Epithelial cell of prostate (primary cell): ENCODE measurements around the gene PTP4A2.
"Not testable (repeated sequence)": the region's sequence is repeated elsewhere in the genome, so short reads cannot be mapped to it uniquely, and the experiment has no call there.

Experiments used
- DNase-seq: peaks from one replicate; pipeline ENCODE4 v3.0.0-alpha.2; 2011; ENCODE audit warnings: low read depth, low spot score
- H3K27ac ChIP-seq: fragments of 450-650 bp; 2 replicates; pipeline ENCODE4 v1.5.1; 2017; ENCODE audit warnings: mild to moderate bottlenecking

The PTP4A2 gene

GRCh38 chr1:31897526-31898100 is 40.6 kb downstream of the PTP4A2 start:
- peak overlapping the region; percentile 52 for H3K27ac ChIP-seq
- peak; percentile 39 for DNase-seq

DNA sequence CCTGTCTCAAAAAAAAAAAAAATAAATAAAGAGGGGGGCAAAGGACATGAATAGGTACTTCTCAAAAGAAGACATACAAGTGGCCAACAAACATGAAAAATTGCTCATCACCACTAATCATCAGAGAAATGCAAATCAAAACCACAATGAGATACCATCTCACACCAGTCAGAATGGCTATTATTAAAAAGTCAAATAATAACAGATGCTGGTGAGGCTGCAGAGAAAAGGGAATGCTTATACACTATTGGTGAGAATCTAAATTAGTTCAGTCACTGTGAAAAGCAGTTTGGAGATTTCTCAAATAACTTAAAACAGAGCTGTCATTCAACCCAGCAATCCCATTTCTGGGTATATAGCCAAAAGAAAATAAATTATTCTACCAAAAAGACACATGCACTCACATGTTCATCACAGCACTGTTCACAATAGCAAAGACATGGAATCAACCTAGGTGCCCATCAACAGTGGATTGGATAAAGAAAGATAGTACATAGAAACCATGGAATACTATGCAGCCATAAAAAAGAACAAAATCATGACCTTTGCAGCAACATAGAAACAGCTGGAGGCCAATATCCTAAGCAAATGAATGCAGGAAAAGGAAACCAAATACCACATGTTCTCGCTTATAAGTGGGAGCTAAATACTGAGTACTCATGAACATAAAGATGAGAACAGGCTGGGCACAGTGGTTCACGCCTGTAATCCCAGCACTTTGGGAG is 42.5 kb downstream of the PTP4A2 start:
- not testable (repeated sequence) for H3K27ac ChIP-seq, DNase-seq

DNA sequence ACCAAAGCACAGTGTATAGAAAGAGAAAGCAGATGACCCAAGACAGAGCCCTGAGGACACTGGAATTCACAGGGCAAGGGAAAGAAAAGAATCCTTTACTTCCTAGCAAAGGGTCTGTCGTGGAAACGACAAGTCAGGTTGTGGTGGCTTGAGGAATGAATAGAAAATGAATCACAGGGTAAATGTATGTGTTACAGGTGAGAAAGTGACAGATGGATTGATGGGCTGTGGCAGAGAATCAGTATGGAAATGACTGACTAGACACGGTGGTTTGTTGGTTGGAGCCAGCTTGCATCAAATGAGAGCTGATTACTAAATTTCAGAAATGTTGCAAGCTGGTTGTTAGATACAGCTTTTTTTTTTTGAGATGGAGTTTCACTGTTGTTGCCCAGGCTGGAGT is 46.9 kb downstream of the PTP4A2 start:
- DNase-seq: peak; percentile 16
- H3K27ac ChIP-seq: no peak overlapping the region

DNA sequence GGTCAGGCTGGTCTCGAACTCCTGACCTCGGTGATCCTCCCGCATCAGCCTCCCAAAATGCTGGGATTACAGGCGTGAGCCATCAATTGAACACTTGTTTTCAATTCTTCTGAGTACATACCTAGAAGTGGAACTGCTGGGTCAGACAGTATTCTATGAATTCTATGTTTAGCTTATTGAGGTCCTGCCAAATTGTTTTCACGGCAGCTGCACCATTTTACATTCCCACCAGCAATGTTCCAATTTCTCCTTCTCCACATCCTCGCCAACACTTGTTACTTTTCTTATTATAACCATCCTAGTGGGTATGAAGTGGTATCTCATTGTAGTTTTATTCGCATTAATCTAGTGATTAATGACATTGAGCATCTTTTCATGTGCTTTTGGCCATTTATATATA is 49.9 kb downstream of the PTP4A2 start:
- no peak for DNase-seq
- no peak overlapping the region for H3K27ac ChIP-seq

- no peak for DNase-seq
- no peak overlapping the region for H3K27ac ChIP-seq
These were observed 51.3 kb downstream of the PTP4A2 start for GRCh38 chr1:31886866-31887265.

- DNase-seq: no peak
- H3K27ac ChIP-seq: no peak overlapping the region
These were observed 52.3 kb downstream of the PTP4A2 start for GRCh38 chr1:31885851-31886250.

- no peak for DNase-seq
- H3K27ac ChIP-seq: no peak overlapping the region
These were observed 54.7 kb downstream of the PTP4A2 start for GRCh38 chr1:31883357-31883942.

DNA sequence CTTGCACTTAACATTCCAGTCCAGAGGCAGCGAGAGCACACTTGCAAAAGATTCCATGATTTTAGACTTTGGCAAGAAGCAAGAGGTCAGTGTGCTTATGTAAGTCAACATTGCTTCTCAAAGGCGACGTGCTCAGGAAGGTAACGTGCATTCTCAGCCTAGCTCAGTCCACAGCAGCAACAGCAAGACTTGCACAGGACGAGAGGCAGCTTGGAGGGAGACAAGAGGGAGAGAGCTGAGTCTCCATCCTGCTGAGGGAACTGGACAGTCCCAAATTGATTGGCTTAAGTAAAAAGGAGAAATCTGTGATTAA is 56.5 kb downstream of the PTP4A2 start:
- no peak for DNase-seq
- H3K27ac ChIP-seq: no peak overlapping the region

DNA sequence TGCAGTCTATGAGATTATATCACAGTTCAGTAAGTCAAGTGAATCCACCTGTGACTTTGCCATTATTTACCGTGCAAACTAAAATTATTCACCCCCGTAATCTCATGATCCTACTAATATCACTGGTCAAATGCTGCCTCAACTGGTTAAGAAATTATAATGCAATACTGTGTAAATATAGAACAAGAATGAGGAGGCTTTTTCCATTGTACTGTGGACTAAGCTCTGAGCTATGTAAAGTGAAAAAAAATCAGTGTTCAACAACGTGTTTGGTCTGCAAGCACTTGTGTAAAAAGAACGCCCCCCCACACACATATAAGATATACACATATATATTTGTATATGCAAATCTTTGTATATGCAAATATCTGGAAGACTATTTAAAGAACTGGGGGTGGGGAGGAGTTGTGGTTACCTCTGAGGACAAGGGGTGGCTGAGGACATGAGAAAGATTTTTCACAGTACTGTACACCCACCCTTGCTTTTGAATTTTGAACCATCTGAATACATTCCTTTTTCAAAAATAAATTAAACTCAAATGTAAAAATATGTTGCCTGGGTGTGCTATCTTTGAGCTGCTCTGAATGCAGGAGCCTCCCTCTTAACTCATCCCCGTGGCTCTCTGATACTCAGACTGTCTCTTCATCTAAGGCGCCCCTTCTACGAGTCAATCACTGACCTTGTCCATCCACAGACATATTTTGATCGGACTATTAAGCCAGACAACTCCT is 57.0 kb downstream of the PTP4A2 start:
- H3K27ac ChIP-seq: no peak overlapping the region
- no peak for DNase-seq

DNA sequence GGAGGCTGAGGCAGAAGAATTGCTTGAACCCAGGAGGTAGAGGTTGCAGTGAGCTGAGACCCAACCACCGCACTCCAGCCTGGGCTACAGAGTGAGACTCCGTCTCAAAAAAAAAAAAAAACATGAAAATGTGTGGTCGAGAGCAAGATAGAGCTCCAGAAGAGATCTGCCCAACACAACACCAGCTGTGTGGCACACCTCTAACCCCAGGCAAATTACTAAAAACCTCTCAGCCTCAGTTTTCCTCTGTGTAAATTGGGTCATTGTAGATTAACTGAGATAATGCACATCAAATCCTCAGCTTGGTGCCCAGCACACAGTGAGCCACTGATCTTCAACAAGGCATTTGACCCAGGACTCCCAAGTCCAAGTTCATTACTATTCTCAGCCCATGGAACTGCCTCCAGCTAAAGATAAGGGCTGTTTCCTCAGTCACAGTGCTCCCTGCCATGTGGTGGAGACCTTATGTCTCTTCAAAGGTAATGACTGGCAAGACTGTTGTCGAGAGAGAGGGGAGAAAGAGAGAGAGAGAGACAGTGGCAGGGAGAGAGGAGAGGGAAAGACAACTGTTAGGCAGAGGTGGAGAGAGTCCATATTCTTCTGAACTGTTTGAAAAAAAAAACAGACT is 58.1 kb downstream of the PTP4A2 start:
- no peak overlapping the region for H3K27ac ChIP-seq

GRCh38 chr1:31878058-31878457 is 60.1 kb downstream of the PTP4A2 start:
- DNase-seq: no peak
- no peak overlapping the region for H3K27ac ChIP-seq

More for the DNA sequence above, 58.1 kb downstream of the PTP4A2 start:
- no peak for DNase-seq

GRCh38 chr1:31877544-31877943 is 60.6 kb downstream of the PTP4A2 start:
- H3K27ac ChIP-seq: no peak overlapping the region
- DNase-seq: no peak

- H3K27ac ChIP-seq: no peak overlapping the region
These were observed 62.4 kb downstream of the PTP4A2 start for GRCh38 chr1:31875636-31876236.

GRCh38 chr1:31874942-31875341 is 63.2 kb downstream of the PTP4A2 start:
- no peak for DNase-seq
- H3K27ac ChIP-seq: no peak overlapping the region

More at GRCh38 chr1:31875636-31876236, 62.4 kb downstream of the PTP4A2 start:
- no peak for DNase-seq

DNA sequence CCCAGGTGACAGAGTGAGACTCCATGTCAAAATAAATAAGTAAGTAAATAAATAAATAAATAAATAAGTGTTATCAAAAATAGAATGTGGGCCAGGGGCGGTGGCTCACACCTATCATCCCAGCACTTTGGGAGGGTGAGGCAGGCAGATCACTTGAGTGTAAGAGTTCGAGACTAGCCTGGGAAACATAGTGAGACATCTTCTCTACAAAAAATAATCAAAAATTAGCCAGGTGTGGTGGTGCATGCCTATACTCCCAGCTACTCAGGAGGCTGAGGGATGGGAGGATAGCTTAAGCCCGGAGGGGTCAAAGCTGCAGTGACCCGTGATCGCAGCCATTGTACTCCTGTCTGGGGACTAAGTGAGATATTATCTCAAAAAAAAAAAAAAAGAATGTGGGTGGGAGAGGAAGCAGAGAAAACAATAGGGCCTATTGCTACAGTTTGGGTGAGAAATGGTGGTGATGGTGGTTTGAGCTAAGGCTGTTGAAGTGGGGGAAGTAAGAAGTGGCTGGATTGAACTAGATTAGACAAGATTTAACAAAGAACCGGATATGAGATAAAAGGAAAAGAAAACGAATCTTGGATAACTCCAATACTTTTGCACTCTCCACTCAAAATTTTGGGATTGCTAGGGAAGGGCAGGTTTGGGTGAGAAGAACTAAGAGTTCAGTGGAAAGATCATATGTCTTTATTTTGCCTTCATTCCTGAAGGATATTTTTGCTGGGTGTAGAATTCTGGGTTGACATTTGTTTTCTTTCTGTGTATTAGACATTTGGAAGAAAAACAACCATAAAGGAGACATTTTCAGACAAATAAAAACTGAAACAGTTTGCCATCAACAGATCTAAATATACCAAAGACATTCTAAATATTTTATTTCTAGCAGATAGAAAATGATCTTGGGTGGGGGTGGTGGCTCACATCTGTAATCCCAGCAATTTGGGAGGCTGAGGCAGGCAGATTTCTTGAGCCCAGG is 65.2 kb downstream of the PTP4A2 start:
- no peak overlapping the region for H3K27ac ChIP-seq
- DNase-seq: no peak

DNA sequence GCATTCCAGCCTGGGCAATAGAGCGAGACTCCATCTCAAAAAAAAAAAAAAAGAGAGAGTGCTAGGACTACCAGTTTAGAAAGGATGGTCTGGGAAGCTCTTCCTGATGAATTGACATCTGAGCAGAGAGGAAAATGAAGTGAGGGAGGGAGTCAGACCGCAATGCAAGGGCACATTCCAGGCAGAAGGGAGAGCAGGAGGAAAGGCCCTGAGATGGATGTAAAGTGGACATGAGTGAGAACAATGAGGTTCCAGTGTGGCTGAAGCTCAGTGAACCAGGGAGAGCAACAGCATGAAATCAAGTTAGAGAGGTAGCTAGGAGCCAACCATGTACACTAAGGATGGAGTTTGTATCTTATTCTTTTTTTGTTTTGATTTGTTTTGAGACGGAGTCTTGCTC is 66.5 kb downstream of the PTP4A2 start:
- H3K27ac ChIP-seq: no peak overlapping the region
- no peak for DNase-seq

DNA sequence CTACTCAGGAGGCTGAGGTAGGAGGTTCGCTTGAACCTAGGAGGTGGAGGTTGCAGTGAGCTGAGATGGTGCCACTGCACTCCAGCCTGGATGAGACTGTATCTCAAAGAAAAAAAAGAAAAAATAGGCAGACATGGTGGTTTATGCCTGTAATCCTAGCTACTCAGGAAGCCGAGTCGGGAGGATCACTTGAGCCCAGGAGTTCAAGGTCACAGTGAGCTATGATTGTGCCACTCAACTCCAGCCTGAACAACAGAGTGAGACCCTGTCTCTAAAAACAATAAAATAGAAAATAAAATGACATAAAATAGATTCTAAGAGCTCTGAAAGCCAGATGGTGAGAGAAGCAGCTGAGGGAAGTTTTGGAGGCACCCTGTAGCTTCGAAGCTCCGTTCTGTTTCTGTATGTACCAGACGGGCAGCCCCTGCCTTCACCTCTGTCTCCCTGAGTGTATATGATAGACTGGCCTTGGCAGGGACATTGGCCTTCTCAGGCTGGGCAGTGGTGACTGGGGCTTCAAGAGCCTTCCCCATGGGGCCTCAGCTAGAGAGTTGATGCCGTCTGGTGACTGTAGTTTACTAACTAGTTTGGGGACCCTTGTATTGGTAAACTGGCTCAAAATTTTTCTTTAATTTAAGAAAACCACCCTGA is 68.0 kb downstream of the PTP4A2 start:
- H3K27ac ChIP-seq: no peak overlapping the region
- no peak for DNase-seq

- no peak for DNase-seq
- no peak overlapping the region for H3K27ac ChIP-seq
These were observed 68.7 kb downstream of the PTP4A2 start for GRCh38 chr1:31869449-31869848.

GRCh38 chr1:31868862-31869261 is 69.3 kb downstream of the PTP4A2 start:
- no peak overlapping the region for H3K27ac ChIP-seq
- DNase-seq: no peak
